GM23248 (cell line): ENCODE results near the gene ANO1. TPM values are rescaled to one million over a fixed set of nuclear protein-coding genes. Genes with fewer than 3 reads are reported as not detected.

ENCODE experiments used
- DNase-seq: peaks from one replicate; pipeline ENCODE4 v3.0.0-alpha.2; 2015
- H2AFZ ChIP-seq: fragments of 200-600 bp; sonication (generic); 2 replicates; pipeline ENCODE4 v1.6.1; 2016; ENCODE audit warnings: antibody characterized with exemption
- H3F3A ChIP-seq: fragments of 200-600 bp; sonication (generic); 2 replicates; pipeline ENCODE4 v1.6.1; 2016; ENCODE audit warnings: mild to moderate bottlenecking, antibody characterized with exemption, mixed run types; ENCODE audit not compliant: insufficient read depth
- H3K27ac ChIP-seq: fragments of 200-600 bp; sonication (generic); 2 replicates; pipeline ENCODE4 v1.5.1; 2016; ENCODE audit warnings: mild to moderate bottlenecking
- H3K27me3 ChIP-seq: fragments of 200-600 bp; sonication (generic); replicated peaks from 2 replicates; pipeline ENCODE4 v1.6.1; 2016; ENCODE audit warnings: mild to moderate bottlenecking; ENCODE audit not compliant: insufficient read depth
- H3K36me3 ChIP-seq: fragments of 200-600 bp; sonication (generic); 2 replicates; pipeline ENCODE4 v1.6.1; 2016; ENCODE audit warnings: low read depth, mild to moderate bottlenecking
- H3K4me1 ChIP-seq: fragments of 200-600 bp; sonication (generic); 2 replicates; pipeline ENCODE4 v1.6.1; 2016; ENCODE audit warnings: mild to moderate bottlenecking; ENCODE audit not compliant: insufficient read depth
- H3K4me2 ChIP-seq: fragments of 200-600 bp; sonication (generic); one replicate; pipeline ENCODE4 v1.6.1; 2016; ENCODE audit warnings: mild to moderate bottlenecking; ENCODE audit not compliant: unreplicated experiment
- H3K4me3 ChIP-seq: fragments of 200-600 bp; sonication (generic); 2 replicates; pipeline ENCODE4 v1.5.1; 2016; ENCODE audit warnings: mild to moderate bottlenecking
- H3K79me2 ChIP-seq: fragments of 200-600 bp; sonication (generic); 2 replicates; pipeline ENCODE4 v1.6.1; 2016; ENCODE audit warnings: mild to moderate bottlenecking; ENCODE audit not compliant: insufficient read depth
- H3K9ac ChIP-seq: fragments of 200-600 bp; sonication (generic); 2 replicates; pipeline ENCODE4 v1.6.1; 2016; ENCODE audit warnings: mild to moderate bottlenecking
- H3K9me2 ChIP-seq: fragments of 200-600 bp; sonication (generic); 2 replicates; pipeline ENCODE4 v1.6.1; 2016; ENCODE audit warnings: mixed run types, mild to moderate bottlenecking, moderate library complexity; ENCODE audit not compliant: insufficient read depth
- H3K9me3 ChIP-seq: fragments of 200-600 bp; sonication (generic); one replicate; pipeline ENCODE4 v1.6.1; 2017; ENCODE audit warnings: low read depth
- H4K20me1 ChIP-seq: fragments of 200-600 bp; sonication (generic); 2 replicates; pipeline ENCODE4 v1.6.0; 2016; ENCODE audit not compliant: insufficient read depth
- EZH2 ChIP-seq: fragments of 200-600 bp; sonication (generic); IDR thresholded peaks from 2 replicates; pipeline ENCODE4 v1.6.1; 2018; ENCODE audit warnings: antibody characterized with exemption, mild to moderate bottlenecking; ENCODE audit not compliant: insufficient read depth, poor library complexity, severe bottlenecking
- EZH2phosphoT487 ChIP-seq: fragments of 200-600 bp; sonication (generic); IDR thresholded peaks from 2 replicates; pipeline ENCODE4 v1.6.1; 2018; ENCODE audit warnings: antibody characterized with exemption, moderate library complexity, mild to moderate bottlenecking, low read depth; ENCODE audit not compliant: insufficient read depth
- WGBS, 2 experiments: methylation state at CpG; one replicate each; pipeline ENCODE4 v1.1.6; 2015 to 2017; ENCODE audit warnings: low lambda C conversion rate in 2 of 2, low coverage in 1 of 2; ENCODE audit errors: missing lambda C conversion rate in 2 of 2; 5-methylcytosine and 5-hydroxymethylcytosine counted together
- in situ Hi-C: fragments of 300-500 bp; cut with MboI; formaldehyde crosslinking; loops from 2 replicates; pipeline ENCODE4 v1.15.0; 2020
- polyA plus RNA-seq: library from polyadenylated mRNA; unstranded; fragments of >200 nt; fragmentation: Nextera tagmentation; extraction: Ambion mirVana; gene quantifications from 2 replicates; pipeline ENCODE4 v1.2.1, GENCODE V29; 2016
- total RNA-seq: library from RNA; depleted of rRNA; stranded (reverse); fragments of >200 nt; shearing (Covaris generic); gene quantifications from 2 replicates; pipeline ENCODE4 v1.2.3, GENCODE V29; 2014

Gene ANO1
- total and polyA plus RNA-seq, 2 experiments from 2014 or later, result 0.97 TPM; not detected in 1

DNA sequence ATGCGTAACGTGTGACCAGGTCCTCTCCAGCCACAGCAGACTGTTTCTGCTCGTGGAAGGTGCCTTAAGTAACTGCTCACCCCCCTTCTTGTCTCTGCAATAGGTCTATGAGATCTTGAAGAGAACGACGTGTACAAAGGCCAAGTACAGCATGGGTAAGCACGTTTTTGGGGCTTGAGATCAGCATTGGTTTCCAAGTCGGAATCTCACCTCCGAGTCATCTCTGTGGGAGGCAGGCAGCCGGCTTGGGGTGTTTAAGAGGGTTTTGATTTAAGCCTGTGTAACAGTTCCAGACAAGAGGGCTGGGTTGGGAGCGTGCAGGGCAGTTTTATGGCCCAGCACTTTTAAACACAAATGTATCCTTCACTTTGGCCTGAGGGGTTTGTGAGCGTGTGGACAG is 30.1 kb downstream of the ANO1 start:
- Histone ChIP-seq H3K9me3 (no peaks in the 10 kb centered on the region), H4K20me1 (no peaks in the 10 kb centered on the region), H3K27me3 (peaks cover 7% of the 10 kb centered on the region; the same call in 1 of the 2 replicates), H3K9ac (no peak overlapping the region), H3F3A (no peaks in the 10 kb centered on the region), H3K27ac (no peak overlapping the region), H3K4me2 (no peak overlapping the region), H3K36me3 (no peaks in the 10 kb centered on the region), H2AFZ (no peak overlapping the region), H3K79me2 (no peaks in the 10 kb centered on the region), H3K4me3 (no peak overlapping the region), H3K9me2 (no peaks in the 10 kb centered on the region), H3K4me1 (peaks cover 10% of the 10 kb centered on the region; the same call in 1 of the 2 replicates)
- in situ Hi-C loops, result no loop called here
- TF ChIP-seq EZH2phosphoT487 (no peak), EZH2 (no peak)
- DNase-seq, result peak; percentile 76
- 8 to 16% methylated on average over 11 of the region's 11 CpGs for WGBS, 2 experiments

GRCh38 chr11:70109006-70109405 is 30.9 kb downstream of the ANO1 start:
- no peaks in the 10 kb centered on the region for H3K79me2 ChIP-seq
- no peaks in the 10 kb centered on the region for H3F3A ChIP-seq
- DNase-seq, result peak; percentile 34
- peaks cover 4% of the 10 kb centered on the region; the same call in 1 of the 2 replicates for H3K27me3 ChIP-seq
- no peak overlapping the region for H3K9ac ChIP-seq
- no peaks in the 10 kb centered on the region for H3K9me2 ChIP-seq
- TF ChIP-seq EZH2 (no peak), EZH2phosphoT487 (no peak)
- no peaks in the 10 kb centered on the region for H4K20me1 ChIP-seq
- peaks cover 10% of the 10 kb centered on the region; the same call in 1 of the 2 replicates for H3K4me1 ChIP-seq
- no peak overlapping the region for H3K27ac ChIP-seq
- no peaks in the 10 kb centered on the region for H3K9me3 ChIP-seq
- H3K4me2 ChIP-seq, result no peak overlapping the region
- 20 to 21% methylated on average over 7 of the region's 7 CpGs for WGBS, 2 experiments
- H2AFZ ChIP-seq, result no peak overlapping the region
- in situ Hi-C loops, result no loop called here
- H3K36me3 ChIP-seq, result no peaks in the 10 kb centered on the region
- H3K4me3 ChIP-seq, result no peak overlapping the region

- Histone ChIP-seq H3K9ac (no peak overlapping the region), H3K27ac (no peak overlapping the region), H3K79me2 (no peaks in the 10 kb centered on the region), H2AFZ (no peak overlapping the region), H3K9me2 (no peaks in the 10 kb centered on the region), H4K20me1 (no peaks in the 10 kb centered on the region), H3K4me1 (peaks cover 10% of the 10 kb centered on the region; the same call in 1 of the 2 replicates), H3K4me2 (no peak overlapping the region), H3K36me3 (no peaks in the 10 kb centered on the region), H3F3A (no peaks in the 10 kb centered on the region), H3K27me3 (peaks cover 6% of the 10 kb centered on the region; the same call in 1 of the 2 replicates), H3K4me3 (no peak overlapping the region), H3K9me3 (no peaks in the 10 kb centered on the region)
- WGBS, 2 experiments, result 76 to 78% methylated on average over 6 of the region's 6 CpGs
- in situ Hi-C loops, result no loop called here
- DNase-seq, result no peak
- TF ChIP-seq EZH2 (no peak), EZH2phosphoT487 (no peak)
These were observed 31.8 kb downstream of the ANO1 start for GRCh38 chr11:70109903-70110302.

DNA sequence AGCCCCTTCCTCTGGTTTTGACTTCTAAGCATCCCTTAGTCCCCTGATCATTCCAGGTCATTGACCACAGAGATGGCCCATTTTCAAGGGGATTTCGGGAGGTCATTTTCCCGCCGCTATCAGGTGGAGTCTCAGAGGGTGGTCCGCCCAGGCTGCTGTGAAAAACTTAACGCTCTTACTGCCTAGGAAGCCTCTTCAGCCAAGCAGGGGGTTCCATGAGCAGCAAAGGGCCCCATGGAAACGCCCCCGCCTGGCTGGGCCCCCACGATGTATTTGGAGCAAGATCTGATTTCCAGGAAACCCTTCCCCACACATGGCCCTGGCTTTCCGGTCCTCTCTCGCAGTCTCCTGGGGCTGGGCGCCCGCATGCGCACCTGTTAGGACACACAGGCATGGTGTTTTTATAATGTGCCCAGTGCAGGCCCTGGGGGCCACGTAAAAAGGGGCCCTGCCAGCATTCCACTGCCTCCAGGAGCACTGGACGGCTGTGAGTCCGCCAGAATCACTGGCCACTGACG is 32.5 kb downstream of the ANO1 start:
- Histone ChIP-seq H4K20me1 (no peaks in the 10 kb centered on the region), H3K9ac (no peak overlapping the region), H3K4me2 (no peak overlapping the region), H3K27ac (no peak overlapping the region), H3F3A (no peaks in the 10 kb centered on the region), H3K9me2 (no peaks in the 10 kb centered on the region), H2AFZ (no peak overlapping the region), H3K4me3 (no peak overlapping the region), H3K27me3 (peaks cover 6% of the 10 kb centered on the region; the same call in 1 of the 2 replicates), H3K36me3 (no peaks in the 10 kb centered on the region), H3K9me3 (no peaks in the 10 kb centered on the region), H3K79me2 (no peaks in the 10 kb centered on the region), H3K4me1 (peaks cover 10% of the 10 kb centered on the region; the same call in 1 of the 2 replicates)
- DNase-seq, result no peak
- WGBS, 2 experiments, result 68% methylated on average over 17 of the region's 17 CpGs
- TF ChIP-seq EZH2phosphoT487, result no peak
- TF ChIP-seq EZH2, result no peak
- in situ Hi-C loops, result no loop called here
